HS-5 (cell line): ENCODE results near the gene TAMM41.
"Not testable (repeated sequence)": the region's sequence is repeated elsewhere in the genome, so short reads cannot be mapped to it uniquely, and the experiment has no call there.

Experiments used
- DNase-seq: peaks from one replicate; pipeline ENCODE4 v3.0.0-alpha.2; 2012; ENCODE audit warnings: low read depth

The TAMM41 gene

DNA sequence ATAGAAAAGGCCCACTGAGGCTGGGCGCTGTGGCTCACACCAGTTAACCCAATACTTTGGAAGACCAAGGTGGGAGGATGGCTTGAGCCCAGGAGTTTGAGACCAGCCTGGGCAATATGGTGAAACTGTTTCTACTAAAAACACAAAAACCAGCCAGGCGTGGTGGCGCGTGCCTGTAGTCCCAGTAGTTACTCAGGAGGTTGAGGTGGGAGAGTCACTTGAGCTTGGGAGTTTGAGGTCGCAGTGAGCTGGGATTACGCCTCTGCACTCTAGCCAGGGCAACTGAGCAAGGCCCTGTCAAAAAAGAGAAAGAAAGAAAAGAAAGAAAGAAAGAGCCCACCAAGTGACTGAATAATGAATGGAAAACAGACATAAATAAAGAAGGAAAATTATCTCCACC lies 32.0 kb downstream of the TAMM41 start:
- no peak for DNase-seq

DNA sequence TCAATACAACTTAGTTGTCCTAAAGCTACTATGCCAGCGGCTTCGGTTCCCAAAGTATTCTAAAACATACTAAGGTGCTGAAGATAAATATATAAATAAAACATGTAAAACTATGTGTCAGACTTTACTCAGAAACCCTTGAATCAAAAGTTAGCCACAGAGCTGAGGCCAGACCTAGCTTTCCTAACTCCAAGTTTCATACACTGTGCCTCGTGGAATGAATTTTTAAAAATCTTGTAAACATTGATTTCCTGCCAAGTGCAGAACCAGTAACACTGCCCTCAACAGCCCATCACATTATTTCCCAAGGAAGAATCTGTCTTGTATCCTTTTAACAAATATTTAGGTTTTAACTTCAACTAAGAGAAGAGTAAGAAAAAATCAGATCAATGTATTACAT lies 36.4 kb downstream of the TAMM41 start:
- no peak for DNase-seq

DNA sequence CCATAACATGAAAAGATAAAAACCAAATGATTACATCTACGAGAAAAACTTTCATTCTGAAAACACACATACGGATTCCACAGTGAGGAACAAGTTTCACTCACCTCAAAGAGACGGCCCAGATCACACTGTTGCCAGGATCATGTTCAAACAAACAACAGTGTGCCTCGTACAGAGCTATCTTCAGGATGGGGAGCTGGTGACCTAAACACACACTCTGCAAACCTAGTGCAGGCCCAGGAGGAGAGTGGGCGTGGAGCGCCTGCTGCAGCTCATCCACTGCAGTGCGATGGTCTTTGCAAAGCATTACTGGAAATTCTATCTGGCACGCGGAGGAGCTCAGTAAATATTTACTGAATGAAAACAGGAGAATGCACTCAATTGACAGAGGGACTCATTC lies 38.5 kb downstream of the TAMM41 start:
- DNase-seq = no peak

DNA sequence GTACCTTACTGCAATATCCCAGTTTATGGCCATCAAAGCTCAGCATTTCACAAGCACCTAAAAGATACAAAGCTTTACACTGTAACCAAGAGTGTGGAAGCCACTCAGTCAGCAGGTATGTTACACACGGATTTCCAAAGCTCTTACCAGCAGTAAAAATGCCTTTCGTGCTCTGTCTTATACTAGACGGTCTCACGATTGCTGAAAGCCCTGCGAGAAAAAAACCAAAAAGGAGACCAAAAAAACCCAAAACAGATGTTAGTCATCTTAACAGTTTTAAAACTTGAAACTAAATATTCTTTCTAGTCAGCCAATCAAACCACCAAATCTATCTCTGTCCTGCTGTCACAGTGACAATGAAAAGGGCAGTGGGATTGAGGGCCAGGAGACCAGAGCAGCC lies 39.0 kb downstream of the TAMM41 start:
- DNase-seq = no peak

DNA sequence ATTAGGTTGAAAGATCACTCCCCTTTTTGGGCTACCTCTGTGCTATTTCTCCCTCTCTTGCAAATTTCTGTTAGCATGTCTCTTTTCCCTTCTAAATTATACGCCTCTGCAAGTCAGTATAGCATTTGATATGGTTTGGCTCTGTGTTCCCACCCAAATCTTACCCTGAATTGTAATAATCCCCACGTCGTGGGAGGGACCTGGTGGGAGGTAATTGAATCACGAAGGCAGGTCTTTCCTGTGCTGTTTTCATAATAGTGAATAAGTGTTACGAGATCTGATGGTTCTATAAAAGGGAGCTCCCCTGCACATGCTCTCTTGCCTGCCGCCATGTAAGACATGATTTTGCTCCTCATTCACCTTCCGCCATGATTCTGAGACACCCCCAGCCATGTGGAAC lies 41.0 kb downstream of the TAMM41 start:
- DNase-seq = no peak

DNA sequence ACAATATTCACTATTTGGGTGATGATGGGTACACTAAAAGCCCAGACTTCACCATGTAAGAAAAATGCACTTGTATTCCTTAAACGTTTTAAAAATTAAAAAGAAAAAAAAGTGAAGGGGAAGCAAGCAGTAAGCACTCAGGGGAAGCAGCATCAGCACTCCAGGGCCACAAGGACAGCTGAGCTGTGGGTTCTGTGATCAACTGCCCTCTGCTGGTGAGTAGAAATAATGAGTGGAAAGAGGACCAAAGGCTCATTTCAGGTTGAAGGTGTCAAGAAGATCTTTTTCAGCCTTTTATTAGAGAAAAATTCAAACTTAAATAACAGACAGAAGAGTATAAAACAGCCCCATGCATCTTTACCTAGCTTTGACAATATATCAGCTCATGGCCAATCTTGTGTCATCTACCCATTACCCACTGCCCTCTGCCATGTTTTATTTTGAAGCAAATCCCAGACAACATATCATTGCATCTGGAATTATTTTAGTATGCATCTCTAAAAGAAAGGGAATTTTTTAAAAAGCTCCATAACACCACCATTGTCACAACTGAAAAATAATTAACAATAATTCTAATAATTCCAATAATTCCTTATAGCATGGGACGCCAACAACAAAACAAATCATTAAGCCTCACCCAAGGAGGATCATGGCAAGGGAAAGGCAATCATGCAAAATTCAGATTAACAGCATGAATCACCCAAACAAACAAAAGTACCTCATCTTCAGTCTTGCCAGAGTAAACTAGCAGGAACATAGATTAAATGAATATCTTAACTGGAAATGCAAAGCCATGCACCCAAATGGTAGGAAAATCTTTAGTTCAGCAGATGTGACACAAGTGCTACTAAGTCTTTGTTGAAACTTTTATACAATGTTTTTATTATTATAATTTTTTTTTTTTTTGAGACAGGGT lies 42.5 kb downstream of the TAMM41 start:
- DNase-seq = peak; percentile 9

DNA sequence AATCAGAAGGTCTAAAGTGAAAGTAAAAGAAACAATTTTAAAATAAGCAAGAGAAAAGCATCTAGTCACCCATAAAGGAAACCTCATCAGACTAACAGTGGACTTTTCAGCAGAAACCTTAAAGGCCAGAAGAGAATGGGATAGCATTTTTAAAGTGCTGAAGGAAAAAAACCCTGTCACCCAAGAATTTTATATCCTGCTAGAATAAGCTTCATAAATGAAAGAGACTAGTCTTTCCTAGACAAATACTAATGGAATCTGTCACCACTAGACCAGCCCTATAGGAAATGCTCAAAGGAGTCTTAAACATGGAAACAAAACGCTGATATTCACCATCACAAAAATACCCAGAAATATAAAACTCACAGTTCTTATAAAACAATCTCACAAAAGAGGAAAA lies 46.9 kb downstream of the TAMM41 start:
- DNase-seq = no peak

DNA sequence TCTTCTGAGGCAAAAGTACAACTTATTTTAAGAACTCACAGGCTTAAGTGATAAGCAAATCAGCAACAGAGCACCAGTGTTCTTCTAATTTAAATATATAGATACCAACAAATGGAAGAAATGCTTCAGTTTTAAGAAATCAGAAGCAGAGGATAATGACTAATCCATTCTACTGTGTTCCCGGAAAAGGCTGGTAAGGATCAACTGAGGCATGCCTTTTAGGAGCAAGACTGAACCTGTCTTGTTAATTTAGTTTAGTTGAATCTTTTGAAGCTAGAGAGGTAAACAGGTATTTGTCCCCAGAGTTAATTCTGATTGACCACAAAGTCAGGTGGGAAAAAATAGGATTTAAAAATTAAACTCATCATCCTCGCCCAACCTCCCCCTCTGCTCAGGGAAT lies 51.8 kb downstream of the TAMM41 start:
- no peak for DNase-seq

DNA sequence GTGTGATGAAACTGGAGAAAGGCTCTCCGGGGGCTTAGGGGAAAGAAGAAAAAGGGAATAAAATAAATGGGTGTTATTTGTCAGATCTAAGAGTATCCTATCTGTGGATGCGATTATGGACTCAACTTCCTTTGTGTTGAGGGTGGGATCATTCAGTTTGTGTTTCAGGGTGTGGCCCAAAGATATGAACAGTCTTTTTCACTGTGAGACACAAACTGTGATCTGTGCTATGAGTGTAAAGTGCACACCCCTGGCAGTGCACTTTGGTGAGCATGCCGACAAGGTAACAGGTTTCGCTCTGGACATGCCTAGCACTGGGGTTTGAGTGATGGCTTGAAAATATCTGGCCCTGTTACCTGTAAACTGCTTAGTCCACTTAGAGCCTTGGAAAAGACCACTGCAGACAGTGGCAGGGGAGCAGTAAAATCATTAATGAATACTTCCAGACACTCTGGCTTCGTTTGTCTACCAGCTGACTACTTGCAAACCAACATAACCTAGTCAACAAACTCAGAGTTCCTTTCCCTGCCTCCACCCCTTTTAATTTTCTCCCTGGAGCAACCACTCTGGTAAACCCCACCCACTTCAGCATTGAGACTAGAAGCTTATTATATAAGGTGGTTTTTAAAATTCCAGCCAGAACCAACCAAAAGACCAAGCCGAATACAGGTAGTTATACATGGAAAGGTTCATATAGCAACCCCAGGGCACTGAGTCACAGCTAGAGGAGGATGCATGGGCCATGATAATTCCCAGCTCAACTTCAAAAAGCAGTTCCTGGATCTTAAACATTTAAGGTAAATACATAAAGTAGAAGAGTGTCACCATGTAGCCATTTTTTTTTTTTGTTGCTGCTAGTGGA lies 55.1 kb downstream of the TAMM41 start:
- no peak for DNase-seq

DNA sequence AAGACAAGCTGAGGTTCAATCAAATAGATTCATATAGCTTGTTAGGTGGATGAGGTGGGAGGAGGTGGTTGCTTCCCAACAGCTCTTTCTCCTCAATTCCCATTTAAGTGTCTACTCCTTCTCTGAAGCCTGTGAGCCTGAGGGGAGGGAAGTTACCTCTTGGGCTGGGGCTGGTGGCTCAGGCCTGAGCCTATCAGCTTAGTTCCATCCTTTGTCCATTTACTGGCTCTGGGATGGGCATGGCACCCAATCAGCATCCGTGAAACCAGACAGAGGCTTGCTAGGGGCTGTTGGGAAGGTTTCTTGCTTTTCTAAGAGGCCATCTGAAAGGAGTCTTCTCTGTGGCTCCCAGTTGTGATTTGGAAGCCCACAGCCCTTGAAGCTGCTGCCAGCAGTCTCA lies 57.3 kb downstream of the TAMM41 start:
- DNase-seq = no peak

DNA sequence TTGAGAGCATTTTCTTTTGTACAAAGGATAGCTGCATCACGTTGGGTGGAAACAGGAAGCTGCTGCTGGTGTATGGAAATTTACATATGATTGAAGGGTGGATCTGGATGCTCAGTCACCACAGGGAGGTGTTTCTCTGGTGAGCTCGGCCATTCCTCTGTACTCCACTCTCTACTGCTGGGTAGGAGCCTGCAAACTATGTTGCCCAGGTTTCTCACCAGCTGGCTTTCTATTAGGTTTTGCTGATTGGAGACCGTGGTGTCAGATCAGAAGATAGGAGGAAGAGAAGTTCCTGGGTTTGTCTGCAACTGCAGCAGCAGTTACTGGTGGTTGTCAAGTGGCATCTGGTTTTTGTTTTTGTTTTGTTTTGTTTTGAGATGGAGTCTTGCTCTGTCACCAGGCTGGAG lies 61.7 kb downstream of the TAMM41 start:
- no peak for DNase-seq

DNA sequence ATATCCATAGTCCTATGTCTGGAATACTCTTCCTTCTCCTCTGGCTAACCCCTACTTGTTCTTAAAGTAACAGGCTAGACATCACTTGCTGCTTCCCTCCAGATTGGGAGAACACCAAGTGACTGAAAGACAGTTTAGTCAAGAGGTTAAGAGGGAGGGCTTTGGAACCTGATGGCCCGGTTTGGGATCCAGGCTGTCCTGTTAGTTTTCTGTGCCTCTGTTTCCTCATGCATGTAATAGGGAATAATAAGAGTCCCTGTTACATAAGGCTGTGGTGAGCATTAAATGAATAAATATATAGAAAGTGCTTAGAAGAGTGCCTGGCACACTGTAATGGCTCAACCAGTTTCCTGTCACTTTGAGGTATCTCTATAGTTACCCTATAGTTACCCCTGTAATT lies 66.3 kb downstream of the TAMM41 start:
- DNase-seq = no peak

DNA sequence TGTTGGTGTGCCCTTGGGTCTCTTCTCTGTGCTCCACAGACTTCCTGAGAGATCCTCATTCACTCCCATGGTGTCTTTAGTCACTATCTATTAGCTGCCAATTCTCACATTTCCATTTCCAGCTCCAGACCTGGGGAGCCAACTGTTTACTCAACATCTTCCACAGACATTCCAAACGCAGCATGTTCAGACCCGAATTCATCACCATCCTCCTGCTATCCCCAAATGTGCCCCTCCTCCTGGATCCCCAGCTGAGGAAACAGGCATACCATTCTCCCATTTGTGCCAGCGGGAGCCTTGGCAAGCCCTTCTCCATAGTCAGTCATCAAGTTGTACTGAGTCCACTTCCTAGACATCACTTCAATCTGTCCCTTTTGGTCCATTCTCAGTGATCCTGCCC lies 67.1 kb downstream of the TAMM41 start:
- no peak for DNase-seq

DNA sequence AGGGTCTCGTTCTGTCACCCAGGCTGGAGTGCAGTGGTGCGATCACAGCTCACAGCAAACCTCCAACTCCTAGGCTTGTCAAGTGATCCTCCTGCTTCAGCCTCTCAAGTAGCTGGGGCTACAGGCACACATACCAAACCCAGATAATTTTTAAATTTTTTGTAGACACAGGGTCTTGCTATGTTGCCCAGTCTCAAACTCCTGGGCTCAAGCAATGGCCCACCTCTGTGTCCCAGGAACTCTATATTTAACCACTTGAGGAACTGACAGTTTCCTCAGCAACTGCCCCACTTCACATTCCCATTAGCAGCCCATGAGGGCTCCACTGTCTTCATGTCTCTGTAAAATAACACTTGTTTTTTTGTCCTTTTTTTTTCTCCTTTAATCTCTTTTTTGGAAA lies 68.4 kb downstream of the TAMM41 start:
- DNase-seq = no peak

DNA sequence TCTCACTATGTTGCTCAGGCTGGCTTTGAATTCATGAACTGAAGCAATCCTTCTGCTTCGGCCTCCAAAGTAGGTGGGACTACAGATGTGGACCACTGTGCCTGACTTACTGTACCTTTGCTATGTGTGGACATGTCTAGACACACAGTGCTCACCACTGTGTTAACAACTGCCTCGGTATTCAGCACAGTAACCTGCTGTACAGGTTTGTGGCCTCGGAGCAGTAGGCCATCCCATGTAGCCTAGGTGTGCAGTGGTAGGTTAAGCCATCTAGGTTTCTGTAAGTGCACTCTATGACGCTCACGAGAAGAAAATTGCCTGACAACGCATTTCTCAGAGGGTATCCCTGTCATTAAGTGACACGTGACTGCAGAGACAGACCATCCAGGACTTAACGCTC lies 70.3 kb downstream of the TAMM41 start:
- no peak for DNase-seq

DNA sequence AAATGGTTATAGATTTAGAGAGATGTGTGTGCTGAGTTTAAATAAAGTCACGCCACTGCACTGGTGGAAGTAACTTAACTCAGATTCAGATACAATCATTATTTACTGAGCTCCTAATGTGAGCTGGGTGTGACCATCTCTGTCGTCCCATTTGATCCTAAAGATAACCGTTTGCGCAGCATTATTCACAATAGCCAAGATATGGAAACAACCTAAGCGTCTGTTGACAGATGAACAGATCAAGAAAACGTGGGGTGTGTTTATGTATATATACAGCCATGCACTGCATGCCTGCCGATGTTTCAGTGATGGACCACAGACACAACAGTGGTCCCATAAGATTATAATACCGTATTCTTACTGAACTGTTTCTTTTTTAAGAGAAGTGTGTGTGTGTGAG lies 71.2 kb downstream of the TAMM41 start:
- DNase-seq = no peak

DNA sequence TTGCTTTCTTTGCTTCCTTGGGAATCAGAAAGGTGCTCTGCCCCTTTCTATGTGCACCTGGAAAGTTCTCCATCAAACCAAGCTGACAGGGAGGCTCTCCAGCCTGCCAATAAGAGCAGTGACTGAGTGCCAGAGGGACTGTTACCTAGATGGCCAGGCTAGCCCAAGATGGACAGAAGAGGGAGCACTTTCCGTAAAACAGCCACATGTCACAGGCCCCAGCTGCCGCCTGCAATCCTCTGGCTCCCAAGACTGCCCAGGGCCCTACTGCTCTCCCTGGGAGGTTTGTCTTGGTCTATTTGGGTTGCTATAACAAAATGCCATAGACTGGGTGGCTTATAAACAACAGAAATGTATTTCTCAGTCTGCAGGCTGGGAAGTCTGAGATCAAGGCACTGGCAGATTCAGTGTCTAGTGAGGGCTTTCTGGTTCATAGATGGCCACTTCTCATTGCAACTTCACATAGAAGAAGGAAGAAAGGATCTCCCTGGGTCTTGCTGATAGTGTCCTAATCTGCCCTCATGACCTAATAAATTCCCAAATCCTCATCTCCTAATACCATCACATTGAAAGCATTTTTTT lies 72.3 kb downstream of the TAMM41 start:
- DNase-seq = no peak

DNA sequence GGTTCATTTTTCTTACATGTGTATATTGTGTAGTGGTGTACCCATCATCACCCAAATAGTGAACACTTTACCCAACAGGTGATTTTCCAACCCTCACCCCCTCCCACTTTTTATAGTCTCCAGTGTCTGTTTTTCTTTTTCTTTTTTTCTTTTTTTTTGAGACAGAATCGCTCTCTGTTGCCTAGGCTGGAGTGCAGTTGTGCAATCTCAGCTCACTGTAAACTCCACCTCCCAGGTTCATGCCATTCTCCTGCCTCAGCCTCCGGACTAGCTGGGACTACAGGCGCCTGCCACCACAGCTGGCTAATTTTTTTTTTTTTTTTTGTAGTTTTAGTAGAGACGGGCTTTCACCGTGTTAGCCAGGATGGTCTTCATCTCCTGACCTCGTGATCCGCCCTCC lies 74.8 kb downstream of the TAMM41 start:
- DNase-seq = not testable (repeated sequence)

DNA sequence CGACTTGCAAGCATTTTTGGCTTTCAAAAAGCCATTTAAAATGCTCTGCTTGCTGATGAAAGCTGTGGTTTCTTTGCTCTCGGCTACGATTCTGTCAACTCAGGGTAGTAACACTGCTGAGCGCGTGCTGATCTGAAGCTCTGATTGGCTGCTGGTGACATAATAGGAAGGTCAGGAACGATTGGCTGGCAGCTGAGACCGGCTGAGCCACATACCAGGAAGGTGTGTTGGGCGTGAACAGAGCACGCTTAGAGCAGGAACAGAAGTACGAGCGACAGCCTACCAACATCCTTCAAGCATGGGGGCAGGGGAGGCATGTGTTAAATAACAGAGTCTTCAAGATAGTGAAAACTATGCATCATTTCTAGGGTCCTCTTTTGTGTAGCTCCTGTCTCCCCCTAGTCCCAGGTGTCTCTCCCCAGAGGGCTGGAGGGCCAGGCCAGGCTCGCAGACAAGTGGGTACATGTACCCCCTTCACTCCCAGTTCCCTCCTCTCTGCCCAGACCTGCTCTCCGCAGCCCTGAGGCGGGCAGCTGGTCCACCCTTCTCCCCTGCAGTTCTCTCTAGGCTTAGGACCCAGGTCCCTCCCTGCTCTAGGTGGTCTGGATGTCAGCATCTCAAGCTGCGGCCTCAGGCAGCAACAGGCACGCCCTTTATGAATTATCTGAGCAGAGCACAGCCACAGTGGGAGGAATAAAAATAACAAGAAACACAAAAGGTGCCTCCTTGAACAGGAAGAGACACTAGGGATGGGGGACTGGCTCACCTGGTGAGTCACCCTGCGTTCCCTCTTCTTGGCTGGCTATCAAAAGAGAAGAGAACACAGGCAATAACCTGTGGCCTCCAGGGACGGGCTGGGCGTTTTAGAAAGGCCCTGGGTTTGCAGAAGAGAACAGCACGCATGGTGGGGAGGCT lies 76.0 kb downstream of the TAMM41 start:
- DNase-seq = peak; percentile 26

DNA sequence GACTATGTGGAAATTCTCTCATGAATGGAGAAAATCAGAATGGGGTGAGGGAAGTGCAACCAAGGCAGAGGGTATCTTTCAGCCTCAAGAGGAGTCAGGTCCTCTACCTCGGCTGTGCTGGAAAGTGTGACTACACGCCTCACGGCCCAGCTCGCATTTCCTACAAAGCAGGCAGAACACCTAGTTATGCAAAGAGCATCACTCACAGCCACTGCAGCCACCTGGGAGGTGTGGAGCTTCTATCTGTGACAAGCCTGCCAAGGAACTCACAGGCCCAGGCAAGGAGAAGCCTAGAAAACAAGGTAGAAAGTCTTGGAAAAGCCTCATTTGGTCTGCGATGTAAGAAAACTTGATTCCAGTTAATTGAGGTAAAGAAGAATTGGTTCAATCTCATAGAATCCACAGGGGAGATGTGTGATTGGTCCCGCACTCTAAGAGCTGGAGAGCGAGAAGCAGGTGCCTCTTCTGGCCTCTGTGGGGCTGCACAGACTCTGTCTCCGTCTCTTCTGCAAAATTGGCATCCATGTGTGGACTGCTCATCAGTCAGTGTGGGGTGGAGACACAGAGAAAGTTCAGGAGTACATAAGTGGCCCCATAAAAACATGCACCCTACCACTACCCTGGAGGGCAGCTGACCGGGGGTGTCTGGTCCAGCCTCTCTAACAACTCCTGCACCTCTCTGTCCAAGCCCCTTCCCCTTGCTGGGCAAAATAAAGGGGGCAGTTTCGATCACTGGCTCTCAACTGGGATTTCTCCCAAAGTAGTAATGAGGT lies 76.8 kb downstream of the TAMM41 start:
- no peak for DNase-seq

DNA sequence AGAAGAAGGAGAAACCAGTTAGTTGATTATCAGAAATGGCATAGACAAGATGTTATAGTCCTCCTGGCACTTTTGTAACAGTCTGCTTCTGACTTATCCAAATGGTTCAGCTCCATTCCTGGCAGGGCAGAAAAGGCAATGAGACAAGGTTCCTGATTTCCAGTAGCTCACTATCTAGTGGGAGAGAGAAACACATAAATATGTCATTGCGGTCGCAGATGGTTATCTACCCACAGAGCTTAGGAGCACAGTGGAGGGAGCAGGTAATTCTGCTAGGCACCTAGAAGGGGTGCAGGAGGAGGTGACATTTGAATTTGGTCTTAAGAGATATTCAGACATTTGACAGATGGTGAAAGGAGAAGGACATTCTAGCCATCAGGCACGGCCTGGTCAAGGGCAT lies 78.1 kb downstream of the TAMM41 start:
- DNase-seq = no peak
